ENCODE measurements around the gene RNF123. TPM values are rescaled to one million over a fixed set of nuclear protein-coding genes. Genes with fewer than 3 reads are reported as not detected.
"Not testable (repeated sequence)": the region's sequence is repeated elsewhere in the genome, so short reads cannot be mapped to it uniquely, and the experiment has no call there.

The RNF123 gene
- total RNA-seq, 1 donor: 31.5 TPM

GRCh38 chr3:49687424-49687795 lies 1.9 kb upstream of the RNF123 start:
- not testable (repeated sequence) for DNase-seq (ENCODE audit: low read depth); H3K4me3 ChIP-seq (ENCODE audit: low read depth, low read length)

- peak overlapping the region; percentile 95 for H3K4me3 ChIP-seq (ENCODE audit: low read depth, low read length)
These were observed 865 bp upstream of the RNF123 start for GRCh38 chr3:49688338-49689045.

GRCh38 chr3:49689908-49690624 lies 709 bp downstream of the RNF123 start:
- peak overlapping the region; percentile 95 for H3K4me3 ChIP-seq (ENCODE audit: low read depth, low read length)
- DNase-seq (ENCODE audit: low read depth): not testable (repeated sequence)

More at GRCh38 chr3:49688338-49689045, 865 bp upstream of the RNF123 start:
- not testable (repeated sequence) for DNase-seq (ENCODE audit: low read depth)

- not testable (repeated sequence) for DNase-seq (ENCODE audit: low read depth); H3K4me3 ChIP-seq (ENCODE audit: low read depth, low read length)
These were observed 1.5 kb downstream of the RNF123 start for GRCh38 chr3:49690856-49691255.

GRCh38 chr3:49691481-49691880 lies 2.1 kb downstream of the RNF123 start:
- not testable (repeated sequence) for H3K4me3 ChIP-seq (ENCODE audit: low read depth, low read length); DNase-seq (ENCODE audit: low read depth)

- H3K4me3 ChIP-seq (ENCODE audit: low read depth, low read length); DNase-seq (ENCODE audit: low read depth): not testable (repeated sequence)
These were observed 5.2 kb downstream of the RNF123 start for GRCh38 chr3:49694409-49695070.

GRCh38 chr3:49695350-49696015 lies 6.1 kb downstream of the RNF123 start:
- H3K4me3 ChIP-seq (ENCODE audit: low read depth, low read length); DNase-seq (ENCODE audit: low read depth): not testable (repeated sequence)

- no peak for TF ChIP-seq CTCF (IDR thresholded peaks at IDR 0.05; ENCODE audit: insufficient read depth, low read depth, low read length)
- peak; percentile 31 for DNase-seq (ENCODE audit: low read depth)
These were observed 10.1 kb downstream of the RNF123 start for GRCh38 chr3:49699281-49699979.

GRCh38 chr3:49700014-49700413 lies 10.7 kb downstream of the RNF123 start:
- no peak for TF ChIP-seq CTCF (IDR thresholded peaks at IDR 0.05; ENCODE audit: insufficient read depth, low read depth, low read length)
- no peak overlapping the region for H3K4me3 ChIP-seq (ENCODE audit: low read depth, low read length)
- no peak for DNase-seq (ENCODE audit: low read depth)

More at GRCh38 chr3:49699281-49699979, 10.1 kb downstream of the RNF123 start:
- H3K4me3 ChIP-seq (ENCODE audit: low read depth, low read length): no peak overlapping the region

- DNase-seq (ENCODE audit: low read depth): no peak
- H3K4me3 ChIP-seq (ENCODE audit: low read depth, low read length): no peak overlapping the region
- TF ChIP-seq CTCF (IDR thresholded peaks at IDR 0.05; ENCODE audit: insufficient read depth, low read depth, low read length): no peak
These were observed 11.2 kb downstream of the RNF123 start for GRCh38 chr3:49700453-49701128.

Data from fibroblast of villous mesenchyme (primary cell).